ENCODE measurements around the gene HMX3. TPM values are rescaled to one million over a fixed set of nuclear protein-coding genes. Genes with fewer than 3 reads are reported as not detected.

The HMX3 gene
- total and polyA plus RNA-seq, 2 of the 13 experiments (the other 11 are each of a cell fraction or from before 2014, with no cell fraction given) = not detected

GRCh38 chr10:123154092-123154710, 18.4 kb downstream of the HMX3 start, which contains the start of gene BUB3 (continued):
- no peak for TF ChIP-seq ZNF557 (CRISPR knock-in tag; IDR thresholded peaks at IDR 0.05)
- TF ChIP-seq SMARCE1 (IDR thresholded peaks at IDR 0.05; ENCODE audit: borderline replicate concordance) = no peak
- no peak for TF ChIP-seq DR1 (CRISPR knock-in tag; IDR thresholded peaks at IDR 0.05)
- peak; percentile 65; the same call in 1 of the 2 replicates for TF ChIP-seq ZBTB38 (CRISPR knock-in tag; IDR thresholded peaks at IDR 0.05)
- TF ChIP-seq SALL1 (CRISPR knock-in tag; IDR thresholded peaks at IDR 0.05) = peak; percentile 63
- TF ChIP-seq ZBTB49 (CRISPR knock-in tag; IDR thresholded peaks at IDR 0.05; ENCODE audit: borderline replicate concordance) = no peak
- no peak for TF ChIP-seq GTF3A (CRISPR knock-in tag; conservative IDR thresholded peaks at IDR 0.05)
- TF ChIP-seq SKI (IDR thresholded peaks at IDR 0.05; ENCODE audit: partially characterized antibody) = peak; percentile 12
- no peak for TF ChIP-seq SMARCC2 (IDR thresholded peaks at IDR 0.05)
- no peak for TF ChIP-seq RBM22 (optimal IDR thresholded peaks at IDR 0.05; ENCODE audit: low read length)
- no peak for TF ChIP-seq EZH2 (conservative IDR thresholded peaks at IDR 0.05; ENCODE audit: low read depth, low read length)
- TF ChIP-seq MIER3 (CRISPR knock-in tag; IDR thresholded peaks at IDR 0.05; ENCODE audit: borderline replicate concordance) = peak; percentile 40; the same call in 1 of the 2 replicates
- 0 out of 2 replicates have a peak, but pooled peaks have one; percentile 42 for TF ChIP-seq AHDC1 (CRISPR knock-in tag; IDR thresholded peaks at IDR 0.05; ENCODE audit: borderline replicate concordance)
- no peak for TF ChIP-seq ZNF121 (CRISPR knock-in tag; IDR thresholded peaks at IDR 0.05)
- no peak for TF ChIP-seq ATF6 (CRISPR knock-in tag; conservative IDR thresholded peaks at IDR 0.05)
- 0 out of 2 replicates have a peak, but pooled peaks have one; percentile 14 for TF ChIP-seq ZNF205 (CRISPR knock-in tag; IDR thresholded peaks at IDR 0.05)
- no peak for TF ChIP-seq ZNF10 (CRISPR knock-in tag; IDR thresholded peaks at IDR 0.05; ENCODE audit: borderline replicate concordance, low read depth)
- no peak for TF ChIP-seq DMTF1 (CRISPR knock-in tag; IDR thresholded peaks at IDR 0.05)
